ENCODE data around the gene MS4A6E. TPM values are rescaled to one million over a fixed set of nuclear protein-coding genes. Genes with fewer than 3 reads are reported as not detected.

MS4A6E gene
- total RNA-seq (2021; fragmentation: NEBNext Ultra II Directional; extraction: Animal tissue kit (Norgen Biotek cat#: 25700)) (not detected in 2 replicates), polyA plus RNA-seq (2011; rRNA removed) (not detected in 2 replicates), polyA minus RNA-seq (2011; rRNA and poly(A)+ RNA removed) (not detected in 2 replicates)
- polyA plus RNA-seq (2011; cell fraction: cytosol; rRNA removed), result not detected
- polyA plus RNA-seq (2011; cell fraction: nucleus; rRNA removed), result not detected
- not detected in 4 replicates for polyA plus RNA-seq (2012, experiment 1 of 2)
- not detected for polyA plus RNA-seq (2012, experiment 2 of 2)
- not detected for polyA plus RNA-seq (2013, experiment 1 of 2)
- polyA plus RNA-seq (2013, experiment 2 of 2), result not detected
- not detected for polyA minus RNA-seq (2011; cell fraction: cytosol; rRNA and poly(A)+ RNA removed)
- polyA minus RNA-seq (2011; cell fraction: nucleus; rRNA and poly(A)+ RNA removed), result not detected
- long read RNA-seq, experiment 1, result 0 reads
- long read RNA-seq, experiment 2, result 0 reads

DNA sequence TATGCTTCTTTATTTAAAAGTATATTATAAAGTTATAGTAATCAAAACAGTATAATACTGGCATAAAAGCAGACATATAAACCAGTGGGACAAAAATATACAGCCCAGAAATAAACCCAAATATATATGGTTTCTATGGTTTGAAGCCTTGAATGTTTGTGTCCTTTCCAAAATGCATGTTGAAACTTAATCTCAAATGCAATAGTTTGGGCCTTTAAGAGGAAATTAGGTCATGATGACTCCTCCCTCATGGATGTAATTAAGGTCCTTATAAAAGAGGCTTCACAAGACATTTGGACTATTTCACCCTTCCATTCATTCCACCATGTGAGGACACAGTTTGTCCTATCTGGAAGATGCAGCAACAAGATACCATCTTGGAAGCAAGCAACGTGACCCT, at the start of gene MS4A6E:
MS4A6E (plus strand) TSS at position 301 of the 400 bp plus-strand sequence. CDS start 7,641 bp downstream, outside the sequence.
- no peak within 1 kb of the TSS for H4K8ac ChIP-seq (ENCODE audit: extremely low read depth, insufficient read depth, low read length)
- no peak within 1 kb of the TSS for H2BK120ac ChIP-seq (replicated peaks; ENCODE audit: low read depth, low read length)
- H3K79me1 ChIP-seq (ENCODE audit: low read depth, low read length), result no peaks in the 10 kb centered on the region
- DNase-seq (ENCODE audit: low read depth in 1 of 2, low spot score in 2 of 2) (no peak), FAIRE-seq (no peak)
- H3K14ac ChIP-seq (ENCODE audit: insufficient read length), result no peak within 1 kb of the TSS
- H2BK20ac ChIP-seq (ENCODE audit: low read length), result no peak within 1 kb of the TSS
- no peak within 1 kb of the TSS for H4K91ac ChIP-seq (replicated peaks; ENCODE audit: insufficient read length, low read length)
- no peak within 1 kb of the TSS for H3K4me2 ChIP-seq (ENCODE audit: insufficient read depth in 1 of 2, low read depth in 2 of 2, low read length in 2 of 2)
- 100% methylated on average over 1 of the region's 1 CpG; no CpG with 5 or more reads in 1 of the 2 experiments for WGBS, 2 experiments (ENCODE audit: extremely low coverage in 1 of 2, insufficient coverage in 1 of 2, insufficient read length in 1 of 2, insufficient replicate concordance in 2 of 2, low coverage in 1 of 2, low lambda C conversion rate in 2 of 2, missing lambda C conversion rate in 1 of 2)
- H3K23me2 ChIP-seq (ENCODE audit: low read depth, low read length), result no peaks in the 10 kb centered on the region
- H3K18ac ChIP-seq (ENCODE audit: extremely low read depth, low read length), result no peak within 1 kb of the TSS
- POLR2A ChIA-PET (ENCODE audit: partially characterized antibody), result no interaction called here
- no peak within 1 kb of the TSS for H4K5ac ChIP-seq (ENCODE audit: insufficient read length, low read depth, low read length)
- H2BK15ac ChIP-seq (ENCODE audit: low read length), result no peak within 1 kb of the TSS
- no peaks in the 10 kb centered on the region for H4K20me1 ChIP-seq (replicated peaks in 1 of 2; ENCODE audit: control insufficient read depth in 1 of 2, insufficient read depth in 2 of 2, low read length in 2 of 2)
- H3K4me1 ChIP-seq (replicated peaks in 1 of 4; ENCODE audit: control insufficient read depth in 3 of 4, insufficient read depth in 4 of 4, low read length in 3 of 4), result no peaks in the 10 kb centered on the region
- H3K56ac ChIP-seq (replicated peaks; ENCODE audit: insufficient read length, low read depth, low read length), result no peak within 1 kb of the TSS
- no peak within 1 kb of the TSS for H3K9ac ChIP-seq (replicated peaks in 1 of 4; ENCODE audit: extremely low read depth in 1 of 4, low read depth in 3 of 4, low read length in 3 of 4)
- H3K36me3 ChIP-seq (ENCODE audit: control insufficient read depth in 2 of 4, insufficient read depth in 4 of 4, low read length in 3 of 4), result no peaks in the 10 kb centered on the region
- H3K4me3 ChIP-seq (ENCODE audit: extremely low read depth in 1 of 4, insufficient read depth in 2 of 4, low read depth in 3 of 4, low read length in 4 of 4), result no peak within 1 kb of the TSS
- peak within 1 kb of the TSS; percentile 89; the same call in 1 of the 2 replicates for H2AFZ ChIP-seq (ENCODE audit: low read length)
- H3K4ac ChIP-seq (replicated peaks; ENCODE audit: insufficient read length, low read depth, low read length), result no peak within 1 kb of the TSS
- no peaks in the 10 kb centered on the region for H3K27me3 ChIP-seq (replicated peaks in 1 of 4; ENCODE audit: control insufficient read depth in 3 of 4, extremely low read depth in 1 of 4, insufficient read depth in 3 of 4, low read length in 3 of 4)
- CTCF ChIA-PET (ENCODE audit: partially characterized antibody), result no interaction called here
- no peak within 1 kb of the TSS for H3K23ac ChIP-seq (ENCODE audit: insufficient read length)
- no peaks in the 10 kb centered on the region for H3K79me2 ChIP-seq (ENCODE audit: control insufficient read depth in 1 of 2, insufficient read depth in 2 of 2, low read length in 2 of 2)
- H3K9me3 ChIP-seq (ENCODE audit: insufficient read depth in 2 of 2, low read depth in 1 of 2, low read length in 1 of 2), result no peaks in the 10 kb centered on the region
- H2BK5ac ChIP-seq (ENCODE audit: low read depth, low read length), result no peak within 1 kb of the TSS
- no peak within 1 kb of the TSS for H2BK12ac ChIP-seq (ENCODE audit: low read depth, low read length)
- no peak within 1 kb of the TSS for H2AK5ac ChIP-seq (ENCODE audit: low read depth, low read length)
- H3K27ac ChIP-seq (ENCODE audit: low read depth, low read length), result no peak within 1 kb of the TSS
- TF ChIP-seq EP300 (IDR thresholded peaks at IDR 0.05; ENCODE audit: borderline replicate concordance in 1 of 2, low read depth in 2 of 2, low read length in 2 of 2) (no peak), ZNF274 (IDR thresholded peaks at IDR 0.05; ENCODE audit: borderline replicate concordance, extremely low read depth, low read length) (no peak), CTBP2 (IDR thresholded peaks at IDR 0.05; ENCODE audit: borderline replicate concordance, insufficient read depth, insufficient read length, low read length) (no peak)

All from H1 (cell line).